ENCODE measurements around the gene MS4A8. TPM values are rescaled to one million over a fixed set of nuclear protein-coding genes. Genes with fewer than 3 reads are reported as not detected.

MS4A8 gene
- total and polyA plus RNA-seq, 10 of the 15 experiments (the other 5 are each of a cell fraction or from before 2014, with no cell fraction given) = 0.04 TPM; not detected in 9

GRCh38 chr11:60679879-60680278 lies 19.5 kb upstream of the MS4A8 start:
- Histone ChIP-seq H3K27me3 (replicated peaks in 1 of 2; ENCODE audit: control insufficient read depth in 2 of 2, insufficient read depth in 2 of 2, low read length in 1 of 2) (no peaks in the 10 kb centered on the region), H3K9ac (ENCODE audit: control insufficient read depth, insufficient read depth, low read length) (no peak overlapping the region), H3K27ac (ENCODE audit: control insufficient read depth, insufficient read depth) (no peak overlapping the region), H3K4me1 (ENCODE audit: control insufficient read depth, insufficient read depth, low read length) (peaks cover 14% of the 10 kb centered on the region), H3K36me3 (ENCODE audit: control insufficient read depth in 2 of 2, insufficient read depth in 2 of 2, low read length in 1 of 2) (no peaks in the 10 kb centered on the region), H3K4me3 (no peak overlapping the region), H4K20me1 (ENCODE audit: control insufficient read depth, insufficient read depth) (no peaks in the 10 kb centered on the region), H2AFZ (ENCODE audit: control insufficient read depth, low read depth, low read length) (no peak overlapping the region), H3K9me3 (replicated peaks; ENCODE audit: control insufficient read depth, insufficient read depth, low read length) (peaks cover 16% of the 10 kb centered on the region; the same call in 2 of the 3 replicates), H3K4me2 (ENCODE audit: control insufficient read depth, insufficient read depth) (no peak overlapping the region), H3K79me2 (ENCODE audit: control insufficient read depth, insufficient read depth, low read length) (no peaks in the 10 kb centered on the region)
- SMC1A ChIA-PET (ENCODE audit: uncharacterized antibody, unreplicated experiment) = no interaction called here
- no TSS peak for BruUV-seq (replicated peaks)
- DNase-seq (ENCODE audit: low read depth, low spot score) = no peak
- no peak for ATAC-seq
- in situ Hi-C loops (cut with MboI) (no loop called here), intact Hi-C loops (cut with micrococcal nuclease; ENCODE audit: unreplicated experiment) (no loop called here)
- POLR2A ChIA-PET = no interaction called here
- TF ChIP-seq NR2F1 (conservative IDR thresholded peaks at IDR 0.05) (no peak), KAT2A (conservative IDR thresholded peaks at IDR 0.05; ENCODE audit: control insufficient read depth, low read depth, low read length) (no peak), CHD4 (IDR thresholded peaks at IDR 0.05) (no peak), E4F1 (IDR thresholded peaks at IDR 0.05; ENCODE audit: borderline replicate concordance, partially characterized antibody) (no peak), EZH2 (IDR thresholded peaks at IDR 0.05; ENCODE audit: borderline replicate concordance, control insufficient read depth, low read depth, low read length) (no peak), EGR1 (IDR thresholded peaks at IDR 0.05; ENCODE audit: borderline replicate concordance in 1 of 2, low read depth in 2 of 2, low read length in 2 of 2) (no peak), NBN (IDR thresholded peaks at IDR 0.05) (no peak), STAT1 (conservative IDR thresholded peaks at IDR 0.05) (no peak), USF1 (IDR thresholded peaks at IDR 0.05; ENCODE audit: borderline replicate concordance, extremely low read length, insufficient read depth, low read depth, low read length) (no peak), CREM (IDR thresholded peaks at IDR 0.05; ENCODE audit: low read depth) (no peak), TAF1 (IDR thresholded peaks at IDR 0.05; ENCODE audit: borderline replicate concordance, low read depth, low read length) (no peak), KLF5 (IDR thresholded peaks at IDR 0.05; ENCODE audit: partially characterized antibody) (no peak), SUZ12 (IDR thresholded peaks at IDR 0.05; ENCODE audit: unreplicated experiment) (no peak), ZNF274 (IDR thresholded peaks at IDR 0.05; ENCODE audit: insufficient read depth, insufficient read length) (no peak), JUND (IDR thresholded peaks at IDR 0.05; ENCODE audit: low read depth, low read length) (no peak), NRF1 (conservative IDR thresholded peaks at IDR 0.05; ENCODE audit: low read depth, low read length) (no peak), ZNF24 (IDR thresholded peaks at IDR 0.05) (no peak), CTCF (IDR thresholded peaks at IDR 0.05 in 2 of 3, conservative IDR thresholded peaks at IDR 0.05 in 1 of 3; ENCODE audit: control insufficient read depth in 2 of 3, extremely low read depth in 1 of 3, insufficient read depth in 1 of 3, low read depth in 3 of 3, low read length in 3 of 3) (no peak), SMAD1 (IDR thresholded peaks at IDR 0.05; ENCODE audit: low read depth, partially characterized antibody) (no peak), CBFB (IDR thresholded peaks at IDR 0.05; ENCODE audit: low read depth) (no peak)
- CTCF ChIA-PET = no interaction called here
- no peak for FAIRE-seq
- RAD21 ChIA-PET (ENCODE audit: unreplicated experiment) = no interaction called here

Measured in GM12878 (cell line).